Omental fat pad (tissue), 4 donors: ENCODE results near the gene CSMD2. TPM values are rescaled to one million over a fixed set of nuclear protein-coding genes. Genes with fewer than 3 reads are reported as not detected.

Experiments used
- ATAC-seq: fragments of 150-250 bp; one replicate; pipeline ENCODE4 v1.9.1; 2016; ENCODE audit warnings: mild to moderate bottlenecking, moderate library complexity; ENCODE audit not compliant: low FRiP score
- DNase-seq: peaks from one replicate; pipeline ENCODE4 v3.0.0-alpha.2; 2019; ENCODE audit warnings: low spot score
- total RNA-seq, 4 donors: library from RNA; depleted of rRNA; stranded (reverse); fragments of >200 nt; gene quantifications; one replicate each; pipeline ENCODE4 v1.1.0, GENCODE V29; 2016
- TF ChIP-seq, protein P1 (sequence below), 3 donors: fragments of 450-650 bp; IDR thresholded peaks; one replicate each; pipeline ENCODE4 v1.5.1; 2016 to 2017; ENCODE audit warnings: antibody characterized with exemption in 3 of 3, mild to moderate bottlenecking in 3 of 3, moderate library complexity in 2 of 3

The CSMD2 gene
- total RNA-seq, 4 donors from 2014 or later, result 0.19 to 3.8 (median 0.60) TPM; not detected in 1

DNA sequence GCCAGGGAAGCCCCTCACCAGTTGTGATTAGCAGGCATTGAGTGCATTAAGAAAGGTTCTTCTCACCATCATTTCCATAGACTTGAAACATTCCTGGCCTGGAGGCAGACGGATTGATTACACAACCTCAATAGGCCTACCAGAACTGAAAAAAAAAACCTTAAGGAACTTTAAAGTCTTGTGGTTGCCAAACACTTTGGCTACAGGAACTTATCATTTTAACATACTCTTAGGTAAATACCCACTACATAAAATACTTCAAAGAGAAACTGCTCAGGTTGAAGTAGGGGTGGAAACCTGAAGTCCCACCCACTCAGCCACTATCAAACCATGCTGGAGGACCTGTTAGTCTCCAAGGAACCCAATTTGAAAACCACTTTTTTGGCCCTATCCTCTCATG is 323.5 kb downstream of the CSMD2 start:
- no peak for ATAC-seq
- TF ChIP-seq, protein P1, sequence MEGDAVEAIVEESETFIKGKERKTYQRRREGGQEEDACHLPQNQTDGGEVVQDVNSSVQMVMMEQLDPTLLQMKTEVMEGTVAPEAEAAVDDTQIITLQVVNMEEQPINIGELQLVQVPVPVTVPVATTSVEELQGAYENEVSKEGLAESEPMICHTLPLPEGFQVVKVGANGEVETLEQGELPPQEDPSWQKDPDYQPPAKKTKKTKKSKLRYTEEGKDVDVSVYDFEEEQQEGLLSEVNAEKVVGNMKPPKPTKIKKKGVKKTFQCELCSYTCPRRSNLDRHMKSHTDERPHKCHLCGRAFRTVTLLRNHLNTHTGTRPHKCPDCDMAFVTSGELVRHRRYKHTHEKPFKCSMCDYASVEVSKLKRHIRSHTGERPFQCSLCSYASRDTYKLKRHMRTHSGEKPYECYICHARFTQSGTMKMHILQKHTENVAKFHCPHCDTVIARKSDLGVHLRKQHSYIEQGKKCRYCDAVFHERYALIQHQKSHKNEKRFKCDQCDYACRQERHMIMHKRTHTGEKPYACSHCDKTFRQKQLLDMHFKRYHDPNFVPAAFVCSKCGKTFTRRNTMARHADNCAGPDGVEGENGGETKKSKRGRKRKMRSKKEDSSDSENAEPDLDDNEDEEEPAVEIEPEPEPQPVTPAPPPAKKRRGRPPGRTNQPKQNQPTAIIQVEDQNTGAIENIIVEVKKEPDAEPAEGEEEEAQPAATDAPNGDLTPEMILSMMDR (IDR thresholded peaks at IDR 0.05), result no peak
- no peak for DNase-seq

DNA sequence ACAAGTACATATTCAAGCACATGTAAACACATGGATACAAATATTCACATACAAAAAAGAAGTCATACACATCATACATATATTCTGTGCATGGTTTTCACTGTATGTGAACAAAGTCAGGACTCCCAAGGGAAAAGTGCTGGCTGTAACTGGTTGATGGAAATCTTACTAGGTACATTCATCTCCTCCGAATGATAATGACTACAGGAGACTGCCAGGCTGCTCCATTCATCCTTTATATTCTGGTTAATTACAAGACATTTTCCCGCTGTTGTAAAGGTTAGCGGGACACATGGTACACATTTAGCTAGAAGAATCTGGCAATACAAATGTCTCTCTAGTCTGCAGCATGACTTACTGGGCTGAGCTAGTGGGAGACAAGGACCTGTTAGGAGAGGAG is 327.4 kb downstream of the CSMD2 start:
- ATAC-seq (no peak), DNase-seq (no peak)
- TF ChIP-seq, protein P1 (IDR thresholded peaks at IDR 0.05), result no peak

DNA sequence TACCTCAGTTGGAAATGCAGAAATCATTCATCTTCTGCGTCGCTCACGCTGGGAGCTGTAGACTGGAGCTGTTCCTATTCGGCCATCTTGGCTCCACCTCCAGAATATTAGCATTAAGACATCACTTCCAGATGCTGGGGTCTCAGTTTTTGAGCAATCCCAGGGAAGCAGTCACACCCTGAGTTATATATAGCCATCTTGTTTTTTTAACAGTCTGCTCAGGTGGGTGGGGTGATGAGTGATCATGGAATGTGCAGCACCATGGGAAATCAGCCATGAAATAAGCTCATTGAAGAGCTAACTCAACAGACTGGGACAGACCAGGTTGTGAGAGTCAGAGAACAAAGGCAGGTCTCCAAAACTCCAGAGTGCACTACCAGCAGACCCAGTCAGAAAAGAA is 328.1 kb downstream of the CSMD2 start:
- DNase-seq, result no peak
- no peak for ATAC-seq
- TF ChIP-seq, protein P1 (IDR thresholded peaks at IDR 0.05), result no peak

DNA sequence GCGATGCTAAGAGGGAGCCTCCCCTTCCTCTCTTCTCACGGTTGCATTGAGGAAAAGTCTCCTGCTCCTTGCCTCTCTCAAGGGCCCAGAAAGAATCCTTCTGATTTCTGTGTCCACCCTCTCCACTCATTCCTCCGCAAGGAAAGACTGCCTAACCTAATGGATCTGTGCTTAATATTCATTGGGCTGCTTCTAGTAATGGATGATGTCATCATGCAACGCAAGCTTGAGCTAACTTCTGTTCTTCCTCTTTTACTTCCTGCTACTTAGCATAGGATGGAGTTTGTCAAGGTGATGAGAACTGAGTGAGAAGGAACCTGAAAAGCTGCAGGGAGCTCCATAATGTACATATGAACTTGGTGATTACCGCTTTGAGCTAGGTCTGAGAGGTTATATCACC is 336.4 kb downstream of the CSMD2 start:
- no peak for DNase-seq
- ATAC-seq, result no peak
- TF ChIP-seq, protein P1 (IDR thresholded peaks at IDR 0.05), result no peak

DNA sequence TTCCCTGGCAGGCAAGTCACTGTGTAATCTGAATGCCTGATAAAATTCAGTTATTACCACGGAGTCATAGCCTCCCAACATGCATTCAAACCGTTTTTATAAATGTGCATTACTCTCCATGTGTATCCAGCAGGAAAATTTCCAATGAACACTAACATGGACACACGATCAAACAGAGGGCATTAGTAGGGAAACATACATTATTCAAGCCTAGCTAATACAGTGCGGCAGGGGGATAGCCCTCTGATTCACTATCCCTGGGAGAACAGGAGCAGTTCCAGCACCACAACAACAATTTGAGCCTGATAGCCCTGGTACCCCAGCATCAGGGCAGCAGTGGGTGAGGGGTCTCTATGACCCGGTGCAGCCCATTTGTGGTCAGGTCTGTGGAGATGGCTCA is 337.0 kb downstream of the CSMD2 start:
- TF ChIP-seq, protein P1 (IDR thresholded peaks at IDR 0.05), result no peak
- ATAC-seq (no peak), DNase-seq (no peak)

DNA sequence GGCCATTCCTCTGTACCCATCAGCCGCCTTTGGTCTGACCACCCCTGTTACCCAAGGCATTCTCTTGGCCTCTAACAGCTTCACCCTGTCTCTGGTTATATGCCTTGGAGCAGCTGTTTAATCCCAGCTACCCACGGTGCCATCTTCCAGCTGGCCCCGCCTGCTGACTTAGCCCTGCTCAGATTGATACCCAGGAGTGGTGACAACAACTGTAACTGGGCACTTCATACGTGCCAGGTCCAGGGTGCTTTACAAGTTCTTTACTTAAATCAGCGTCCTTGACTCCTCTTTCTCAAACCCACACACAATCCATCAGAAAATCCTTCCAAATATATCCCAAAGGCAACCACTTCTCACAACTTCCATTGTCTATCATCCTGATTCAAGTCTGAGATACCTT is 338.3 kb downstream of the CSMD2 start:
- no peak for ATAC-seq
- no peak for DNase-seq
- TF ChIP-seq, protein P1 (IDR thresholded peaks at IDR 0.05), result no peak

DNA sequence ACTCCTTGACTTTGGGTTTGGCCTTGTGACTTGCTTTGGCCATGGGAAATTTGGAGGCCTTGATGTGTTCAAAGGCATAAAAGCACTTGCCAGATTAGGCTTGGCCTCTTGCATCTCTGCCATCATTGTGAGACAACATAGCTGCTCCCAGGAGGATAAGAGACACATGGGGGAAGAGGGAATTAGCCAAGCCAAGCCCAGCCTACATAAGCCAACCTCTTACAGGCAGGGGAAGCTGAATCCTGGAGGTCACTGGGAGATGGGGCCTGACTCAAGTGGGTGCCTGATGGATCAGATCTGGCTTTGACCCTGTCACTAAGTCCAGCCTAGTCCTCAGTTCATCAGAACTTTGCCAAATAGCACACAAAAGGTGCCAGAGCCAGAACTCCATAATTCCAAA is 338.7 kb downstream of the CSMD2 start:
- TF ChIP-seq, protein P1 (IDR thresholded peaks at IDR 0.05), result no peak
- DNase-seq, result no peak
- ATAC-seq, result no peak
